H9 (cell line): ENCODE results near the gene LDLRAP1. TPM values are rescaled to one million over a fixed set of nuclear protein-coding genes. Genes with fewer than 3 reads are reported as not detected.
A peak's percentile ranks its signal among the peaks of the same experiment; 100 is the strongest.

Experiments used
- DNase-seq: peaks from one replicate; pipeline ENCODE4 v3.0.0-alpha.2; 2017
- H2AFZ ChIP-seq: one replicate; pipeline ENCODE4 v1.6.1; 2013; ENCODE audit warnings: mild to moderate bottlenecking, low read length, control low read depth, moderate library complexity
- H2AK5ac ChIP-seq: 2 replicates; pipeline ENCODE4 v1.6.1; 2013; ENCODE audit warnings: low read length, control low read depth, mixed read lengths; ENCODE audit not compliant: insufficient read length
- H2BK120ac ChIP-seq: one replicate; pipeline ENCODE4 v1.6.1; 2013; ENCODE audit warnings: low read depth, mild to moderate bottlenecking, low read length, control low read depth, inconsistent platforms; ENCODE audit not compliant: poor library complexity, severe bottlenecking
- H2BK12ac ChIP-seq: 2 replicates; pipeline ENCODE4 v1.6.1; 2013; ENCODE audit warnings: low read length, control low read depth, mixed read lengths, low read depth; ENCODE audit not compliant: insufficient read length
- H2BK15ac ChIP-seq: 2 replicates; pipeline ENCODE4 v1.6.1; 2013; ENCODE audit warnings: low read depth, low read length, control low read depth
- H2BK20ac ChIP-seq: one replicate; pipeline ENCODE4 v1.6.1; 2013; ENCODE audit warnings: low read depth, mild to moderate bottlenecking, low read length, control low read depth, inconsistent platforms; ENCODE audit not compliant: poor library complexity, severe bottlenecking
- H2BK5ac ChIP-seq: 2 replicates; pipeline ENCODE4 v1.6.1; 2013; ENCODE audit warnings: low read length, control low read depth, mixed read lengths; ENCODE audit not compliant: insufficient read length
- H3K14ac ChIP-seq: 2 replicates; pipeline ENCODE4 v1.6.1; 2013; ENCODE audit warnings: low read length, control low read depth; ENCODE audit not compliant: insufficient read depth
- H3K18ac ChIP-seq: 2 replicates; pipeline ENCODE4 v1.6.1; 2013; ENCODE audit warnings: low read depth, mild to moderate bottlenecking, mixed read lengths, low read length, control low read depth; ENCODE audit not compliant: insufficient read length
- H3K23ac ChIP-seq: 2 replicates; pipeline ENCODE4 v1.6.1; 2013; ENCODE audit warnings: low read length, control low read depth, mixed read lengths, low read depth; ENCODE audit not compliant: insufficient read length
- H3K23me2 ChIP-seq: 2 replicates; pipeline ENCODE4 v1.6.1; 2013; ENCODE audit warnings: low read depth, mild to moderate bottlenecking, mixed read lengths, low read length, control low read depth; ENCODE audit not compliant: insufficient read length, poor library complexity, severe bottlenecking
- H3K27ac ChIP-seq: 2 replicates; pipeline ENCODE4 v1.5.1; 2013; ENCODE audit warnings: low read length, control low read depth, mixed read lengths, low read depth; ENCODE audit not compliant: insufficient read length
- H3K27me3 ChIP-seq: 2 replicates; pipeline ENCODE4 v1.6.1; 2013; ENCODE audit warnings: low read length, control low read depth, inconsistent platforms; ENCODE audit not compliant: insufficient read depth
- H3K4ac ChIP-seq: 2 replicates; pipeline ENCODE4 v1.6.1; 2013; ENCODE audit warnings: low read depth, mild to moderate bottlenecking, control low read depth, inconsistent platforms, low read length, moderate library complexity
- H3K4me1 ChIP-seq: 2 replicates; pipeline ENCODE4 v1.6.1; 2013; ENCODE audit warnings: low read length, control low read depth, inconsistent platforms; ENCODE audit not compliant: insufficient read depth
- H3K4me2 ChIP-seq: 2 replicates; pipeline ENCODE4 v1.6.1; 2013; ENCODE audit warnings: low read length, control low read depth, mixed read lengths; ENCODE audit not compliant: insufficient read length, insufficient read depth
- H3K56ac ChIP-seq: 2 replicates; pipeline ENCODE4 v1.6.1; 2013; ENCODE audit warnings: low read depth, mild to moderate bottlenecking, mixed read lengths, low read length, control low read depth; ENCODE audit not compliant: insufficient read length
- H3K79me1 ChIP-seq: 2 replicates; pipeline ENCODE4 v1.6.1; 2013; ENCODE audit warnings: low read depth, mild to moderate bottlenecking, moderate library complexity, low read length, control low read depth, inconsistent platforms; ENCODE audit not compliant: insufficient read depth, poor library complexity, severe bottlenecking
- H3K79me2 ChIP-seq: 2 replicates; pipeline ENCODE4 v1.6.1; 2013; ENCODE audit warnings: low read length, control low read depth, inconsistent platforms; ENCODE audit not compliant: insufficient read depth
- H3K9ac ChIP-seq: 2 replicates; pipeline ENCODE4 v1.6.1; 2013; ENCODE audit warnings: low read length, control low read depth, mixed read lengths; ENCODE audit not compliant: insufficient read length; ENCODE audit errors: extremely low read depth
- H3K9me3 ChIP-seq: one replicate; pipeline ENCODE4 v1.6.1; 2013; ENCODE audit warnings: low read depth, low read length, inconsistent platforms; ENCODE audit not compliant: control insufficient read depth
- H3T11ph ChIP-seq: one replicate; pipeline ENCODE4 v1.6.1; 2013; ENCODE audit warnings: mild to moderate bottlenecking, low read length, control low read depth, inconsistent platforms
- H4K20me1 ChIP-seq: one replicate; pipeline ENCODE4 v1.6.1; 2013; ENCODE audit not compliant: control insufficient read depth, insufficient read length, insufficient read depth
- H4K5ac ChIP-seq: 2 replicates; pipeline ENCODE4 v1.6.1; 2013; ENCODE audit warnings: low read depth, mild to moderate bottlenecking, mixed read lengths, low read length, control low read depth; ENCODE audit not compliant: insufficient read length
- H4K8ac ChIP-seq: replicated peaks from 2 replicates; pipeline ENCODE4 v1.6.1; 2013; ENCODE audit warnings: low read length, control low read depth, mixed read lengths, low read depth; ENCODE audit not compliant: insufficient read length
- H4K91ac ChIP-seq: 2 replicates; pipeline ENCODE4 v1.6.1; 2013; ENCODE audit warnings: low read depth, mild to moderate bottlenecking, moderate library complexity, mixed read lengths, low read length, control low read depth; ENCODE audit not compliant: insufficient read length
- H3K27ac Mint-ChIP-seq, 3 experiments: 2 replicates in 2 of 3; 3 replicates in 1 of 3; pipeline ENCODE4 v1.8.0; 2020 to 2021; ENCODE audit warnings: mixed read lengths in 3 of 3, mild to moderate bottlenecking in 1 of 3, moderate library complexity in 1 of 3
- H3K27me3 Mint-ChIP-seq: 2 replicates; pipeline ENCODE4 v1.8.0; 2021; ENCODE audit warnings: low read depth, mild to moderate bottlenecking, moderate library complexity, mixed read lengths
- H3K36me3 Mint-ChIP-seq, 3 experiments: 2 replicates in 2 of 3; 3 replicates in 1 of 3; pipeline ENCODE4 v1.8.0; 2020 to 2021; ENCODE audit warnings: low read depth in 3 of 3, mixed read lengths in 3 of 3; ENCODE audit not compliant: insufficient read depth in 1 of 3
- H3K4me1 Mint-ChIP-seq, 2 experiments: 2 replicates each; pipeline ENCODE4 v1.8.0; 2020; ENCODE audit warnings: mixed read lengths in 2 of 2
- H3K4me3 Mint-ChIP-seq, 2 experiments: 2 replicates in 1 of 2; 3 replicates in 1 of 2; pipeline ENCODE4 v1.8.0; 2020 to 2021; ENCODE audit warnings: mild to moderate bottlenecking in 2 of 2, mixed read lengths in 2 of 2, moderate library complexity in 1 of 2
- H3K9me3 Mint-ChIP-seq, 2 experiments: 2 replicates in 1 of 2; 3 replicates in 1 of 2; pipeline ENCODE4 v1.8.0; 2020; ENCODE audit warnings: mild to moderate bottlenecking in 2 of 2, mixed read lengths in 2 of 2, moderate library complexity in 1 of 2
- WGBS: extraction: QIAGEN DNeasy Blood & Tissue Kit; methylation state at CpG from one replicate; pipeline ENCODE4 v1.1.7; 2013; ENCODE audit warnings: missing lambda C conversion rate, low lambda C conversion rate, mixed read lengths; ENCODE audit not compliant: insufficient read length; ENCODE audit errors: extremely low coverage; 5-methylcytosine and 5-hydroxymethylcytosine counted together
- total RNA-seq: library from RNA; stranded (reverse); gene quantifications from 2 replicates; pipeline ENCODE4 v1.2.1, GENCODE V29; 2021
- TF ChIP-seq, protein P1 (sequence below): fragments of 200-600 bp; sonication (generic); conservative IDR thresholded peaks from 3 replicates; pipeline ENCODE4 v1.8.0; 2021; ENCODE audit warnings: antibody characterized with exemption, mild to moderate bottlenecking

Gene LDLRAP1
- total RNA-seq, 1 experiment from 2014 or later: 15.7 TPM

GRCh38 chr1:25616987-25617624 is 73.7 kb downstream of the LDLRAP1 start:
- Mint-ChIP-seq H3K4me1 (peaks cover 27 to 28% of the 10 kb centered on the region in 2 experiments), H3K4me3 (peak overlapping the region; percentile 66 to 79; a peak in 4 of 5 replicates), H3K27me3 (peaks cover 53% of the 10 kb centered on the region), H3K36me3 (peaks cover 0 to 2% (median 0%) of the 10 kb centered on the region in 3 experiments; a peak in 1 of 7 replicates), H3K9me3 (no peaks in the 10 kb centered on the region), H3K27ac (no peak overlapping the region)
- H3K27ac ChIP-seq: no peak overlapping the region
- no peaks in the 10 kb centered on the region for H4K20me1 ChIP-seq
- no peak overlapping the region for H3T11ph ChIP-seq
- no peak overlapping the region for H2AK5ac ChIP-seq
- no peaks in the 10 kb centered on the region for H3K79me1 ChIP-seq
- peak overlapping the region; percentile 39 for H3K4me2 ChIP-seq
- no peak for DNase-seq
- no peak overlapping the region for H2AFZ ChIP-seq
- no peak overlapping the region for H3K9ac ChIP-seq
- H3K79me2 ChIP-seq: no peaks in the 10 kb centered on the region
- no peak overlapping the region for H3K23ac ChIP-seq
- H3K4ac ChIP-seq: no peak overlapping the region
- H4K8ac ChIP-seq: no peak overlapping the region
- H2BK20ac ChIP-seq: no peak overlapping the region
- H3K23me2 ChIP-seq: peaks cover 16% of the 10 kb centered on the region
- no peak overlapping the region for H3K18ac ChIP-seq
- H2BK12ac ChIP-seq: no peak overlapping the region
- H4K91ac ChIP-seq: no peak overlapping the region
- H3K9me3 ChIP-seq: no peaks in the 10 kb centered on the region
- H2BK15ac ChIP-seq: no peak overlapping the region
- TF ChIP-seq, protein P1, sequence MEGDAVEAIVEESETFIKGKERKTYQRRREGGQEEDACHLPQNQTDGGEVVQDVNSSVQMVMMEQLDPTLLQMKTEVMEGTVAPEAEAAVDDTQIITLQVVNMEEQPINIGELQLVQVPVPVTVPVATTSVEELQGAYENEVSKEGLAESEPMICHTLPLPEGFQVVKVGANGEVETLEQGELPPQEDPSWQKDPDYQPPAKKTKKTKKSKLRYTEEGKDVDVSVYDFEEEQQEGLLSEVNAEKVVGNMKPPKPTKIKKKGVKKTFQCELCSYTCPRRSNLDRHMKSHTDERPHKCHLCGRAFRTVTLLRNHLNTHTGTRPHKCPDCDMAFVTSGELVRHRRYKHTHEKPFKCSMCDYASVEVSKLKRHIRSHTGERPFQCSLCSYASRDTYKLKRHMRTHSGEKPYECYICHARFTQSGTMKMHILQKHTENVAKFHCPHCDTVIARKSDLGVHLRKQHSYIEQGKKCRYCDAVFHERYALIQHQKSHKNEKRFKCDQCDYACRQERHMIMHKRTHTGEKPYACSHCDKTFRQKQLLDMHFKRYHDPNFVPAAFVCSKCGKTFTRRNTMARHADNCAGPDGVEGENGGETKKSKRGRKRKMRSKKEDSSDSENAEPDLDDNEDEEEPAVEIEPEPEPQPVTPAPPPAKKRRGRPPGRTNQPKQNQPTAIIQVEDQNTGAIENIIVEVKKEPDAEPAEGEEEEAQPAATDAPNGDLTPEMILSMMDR: no peak
- no peaks in the 10 kb centered on the region for H3K4me1 ChIP-seq
- H3K27me3 ChIP-seq: no peaks in the 10 kb centered on the region; the same call in 1 of the 2 replicates
- no peak overlapping the region for H2BK120ac ChIP-seq
- no CpG with 5 or more reads among the region's 94 CpGs for WGBS
- no peak overlapping the region for H3K14ac ChIP-seq
- no peak overlapping the region for H2BK5ac ChIP-seq
- no peak overlapping the region for H3K56ac ChIP-seq
- no peak overlapping the region for H4K5ac ChIP-seq
